ENCODE results near the gene CGGBP1.

CGGBP1 gene

DNA sequence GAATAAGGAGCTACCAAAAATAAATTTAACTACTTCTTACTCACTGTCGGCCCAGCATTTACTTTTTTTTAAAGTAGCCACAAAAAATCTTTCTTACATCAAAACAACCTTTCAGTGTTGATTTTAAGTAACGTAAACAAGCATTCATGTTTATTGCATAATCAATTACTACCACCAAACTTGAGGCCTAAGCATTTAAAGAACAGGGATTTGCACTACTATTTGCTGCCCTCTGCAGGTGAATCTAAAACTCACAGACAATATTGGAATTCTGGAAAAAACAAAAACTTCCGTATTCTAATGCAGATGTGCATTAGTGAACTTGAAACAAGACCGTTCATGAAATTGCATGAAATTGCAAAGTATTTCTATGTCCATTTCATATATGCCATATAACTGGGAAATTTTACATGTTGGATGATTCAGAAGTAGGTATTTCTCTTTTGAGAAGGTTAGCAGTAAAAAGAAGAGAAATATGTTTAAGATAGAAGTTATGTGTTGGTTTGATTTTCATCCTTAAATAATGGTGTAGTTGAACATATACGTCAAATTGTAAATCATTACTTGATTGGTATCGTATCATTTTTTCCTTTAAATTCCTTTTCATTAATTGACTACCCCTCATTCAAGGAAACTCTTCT lies 55.6 kb downstream of the CGGBP1 start:
- no peaks in the 10 kb centered on the region for H3K36me3 ChIP-seq (ENCODE audit: insufficient read depth, low read length)
- H3K27ac ChIP-seq (ENCODE audit: low read length), result no peak overlapping the region
- peak; percentile 31; the same call in 1 of the 3 replicates for ATAC-seq (ENCODE audit: insufficient read depth, low read depth)
- H2AFZ ChIP-seq (ENCODE audit: low read depth, low read length), result no peak overlapping the region
- H3K27me3 ChIP-seq (ENCODE audit: insufficient read depth, low read length, poor library complexity), result peaks cover 5% of the 10 kb centered on the region
- H4K20me1 ChIP-seq (ENCODE audit: insufficient read depth, low read length), result no peaks in the 10 kb centered on the region
- H3K79me2 ChIP-seq (ENCODE audit: insufficient read depth, low read length), result no peaks in the 10 kb centered on the region
- no peaks in the 10 kb centered on the region for H3K4me1 ChIP-seq (ENCODE audit: insufficient read depth, low read length)
- no peak overlapping the region for H3K4me3 ChIP-seq (ENCODE audit: low read depth in 1 of 2, low read length in 2 of 2)
- no peak for DNase-seq
- H3K4me2 ChIP-seq (ENCODE audit: insufficient read depth, low read length), result no peak overlapping the region
- no peak overlapping the region for H3K9ac ChIP-seq (ENCODE audit: low read depth, low read length)
- TF ChIP-seq, protein P1, sequence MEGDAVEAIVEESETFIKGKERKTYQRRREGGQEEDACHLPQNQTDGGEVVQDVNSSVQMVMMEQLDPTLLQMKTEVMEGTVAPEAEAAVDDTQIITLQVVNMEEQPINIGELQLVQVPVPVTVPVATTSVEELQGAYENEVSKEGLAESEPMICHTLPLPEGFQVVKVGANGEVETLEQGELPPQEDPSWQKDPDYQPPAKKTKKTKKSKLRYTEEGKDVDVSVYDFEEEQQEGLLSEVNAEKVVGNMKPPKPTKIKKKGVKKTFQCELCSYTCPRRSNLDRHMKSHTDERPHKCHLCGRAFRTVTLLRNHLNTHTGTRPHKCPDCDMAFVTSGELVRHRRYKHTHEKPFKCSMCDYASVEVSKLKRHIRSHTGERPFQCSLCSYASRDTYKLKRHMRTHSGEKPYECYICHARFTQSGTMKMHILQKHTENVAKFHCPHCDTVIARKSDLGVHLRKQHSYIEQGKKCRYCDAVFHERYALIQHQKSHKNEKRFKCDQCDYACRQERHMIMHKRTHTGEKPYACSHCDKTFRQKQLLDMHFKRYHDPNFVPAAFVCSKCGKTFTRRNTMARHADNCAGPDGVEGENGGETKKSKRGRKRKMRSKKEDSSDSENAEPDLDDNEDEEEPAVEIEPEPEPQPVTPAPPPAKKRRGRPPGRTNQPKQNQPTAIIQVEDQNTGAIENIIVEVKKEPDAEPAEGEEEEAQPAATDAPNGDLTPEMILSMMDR (IDR thresholded peaks at IDR 0.05; ENCODE audit: borderline replicate concordance, extremely low read depth, low read length, poor library complexity, severe bottlenecking), result peak; percentile 79
- no peak for TF ChIP-seq EZH2 (IDR thresholded peaks at IDR 0.05; ENCODE audit: borderline replicate concordance, low read depth, low read length, severe bottlenecking)
- H3K9me3 ChIP-seq (ENCODE audit: insufficient read depth, low read length, severe bottlenecking), result no peaks in the 10 kb centered on the region

DNA sequence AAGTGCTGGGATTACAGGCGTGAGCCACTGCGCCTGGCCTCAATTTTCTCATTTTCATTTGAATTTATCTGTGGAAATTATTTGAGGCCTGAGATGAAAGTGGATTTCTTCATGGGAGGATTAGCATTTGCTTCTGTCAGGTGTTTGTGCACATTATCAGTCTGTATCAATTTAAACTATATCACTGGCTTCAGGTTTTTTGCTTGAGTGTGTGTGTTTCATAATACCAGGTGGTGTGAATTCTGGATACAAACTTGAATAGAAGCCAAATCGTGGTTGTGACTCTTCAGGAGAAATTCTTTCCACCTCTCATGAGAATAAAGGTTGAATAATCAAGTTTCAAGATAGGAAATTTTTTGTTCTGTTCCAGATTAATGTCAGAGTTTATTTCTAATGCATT lies 56.4 kb downstream of the CGGBP1 start:
- H3K9me3 ChIP-seq (ENCODE audit: insufficient read depth, low read length, severe bottlenecking), result no peaks in the 10 kb centered on the region
- no peak overlapping the region for H2AFZ ChIP-seq (ENCODE audit: low read depth, low read length)
- H3K79me2 ChIP-seq (ENCODE audit: insufficient read depth, low read length), result no peaks in the 10 kb centered on the region
- TF ChIP-seq, protein P1 (IDR thresholded peaks at IDR 0.05; ENCODE audit: borderline replicate concordance, extremely low read depth, low read length, poor library complexity, severe bottlenecking), result no peak
- TF ChIP-seq EZH2 (IDR thresholded peaks at IDR 0.05; ENCODE audit: borderline replicate concordance, low read depth, low read length, severe bottlenecking), result no peak
- no peak for ATAC-seq (ENCODE audit: insufficient read depth, low read depth)
- H3K4me2 ChIP-seq (ENCODE audit: insufficient read depth, low read length), result no peak overlapping the region
- H3K4me1 ChIP-seq (ENCODE audit: insufficient read depth, low read length), result no peaks in the 10 kb centered on the region
- no peaks in the 10 kb centered on the region for H3K36me3 ChIP-seq (ENCODE audit: insufficient read depth, low read length)
- peaks cover 5% of the 10 kb centered on the region for H3K27me3 ChIP-seq (ENCODE audit: insufficient read depth, low read length, poor library complexity)
- H3K9ac ChIP-seq (ENCODE audit: low read depth, low read length), result no peak overlapping the region
- H4K20me1 ChIP-seq (ENCODE audit: insufficient read depth, low read length), result no peaks in the 10 kb centered on the region
- H3K4me3 ChIP-seq (ENCODE audit: low read depth in 1 of 2, low read length in 2 of 2), result no peak overlapping the region
- no peak overlapping the region for H3K27ac ChIP-seq (ENCODE audit: low read length)
- DNase-seq, result no peak

All from DND-41 (cell line).